GM19395 (cell line): Measurements from ENCODE around the gene NALCN.

Experiments
- ATAC-seq: cut with Tn5 transposase; IDR thresholded peaks from one replicate; pipeline ENCODE4 v1.9.1; 2021; ENCODE audit warnings: mild to moderate bottlenecking, moderate library complexity; ENCODE audit not compliant: unreplicated experiment

Gene NALCN

DNA sequence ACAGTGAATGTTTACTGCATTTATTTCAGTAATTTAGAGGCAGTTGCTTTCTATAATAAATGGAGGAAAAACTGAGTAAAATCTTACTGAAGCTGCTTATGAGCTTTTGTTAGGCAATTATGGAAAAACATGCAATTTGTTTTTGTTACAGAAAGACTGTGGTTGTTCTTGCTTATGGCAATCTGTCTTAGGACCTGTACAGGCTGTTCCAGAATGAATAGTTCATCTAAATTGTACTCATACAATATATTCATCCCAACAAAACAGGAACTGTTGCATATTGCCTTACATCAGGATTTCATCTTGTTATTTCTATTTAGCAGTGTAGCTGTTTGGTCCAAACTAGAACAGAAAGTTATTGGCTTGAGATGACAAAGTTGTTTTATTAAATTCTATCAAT, 199.2 kb downstream of the NALCN start:
- no peak for ATAC-seq

DNA sequence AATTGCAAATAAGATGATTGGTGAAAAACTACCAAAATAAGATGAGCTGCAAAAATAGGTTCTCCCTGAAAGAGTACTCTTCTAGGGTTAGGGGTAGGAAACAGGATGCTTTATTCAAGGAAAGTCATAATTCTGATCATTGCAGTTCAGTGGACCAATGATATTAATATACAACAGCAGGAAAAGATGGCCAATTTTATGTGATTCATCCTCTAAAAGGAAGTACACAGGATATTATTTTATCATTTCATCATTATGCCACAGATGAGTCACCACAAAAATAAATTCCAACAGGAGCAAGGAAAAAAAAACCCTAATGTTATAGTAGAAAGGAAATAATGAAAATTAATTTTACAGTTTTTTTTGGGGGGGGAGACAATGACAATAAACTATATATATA, 205.0 kb downstream of the NALCN start:
- no peak for ATAC-seq

DNA sequence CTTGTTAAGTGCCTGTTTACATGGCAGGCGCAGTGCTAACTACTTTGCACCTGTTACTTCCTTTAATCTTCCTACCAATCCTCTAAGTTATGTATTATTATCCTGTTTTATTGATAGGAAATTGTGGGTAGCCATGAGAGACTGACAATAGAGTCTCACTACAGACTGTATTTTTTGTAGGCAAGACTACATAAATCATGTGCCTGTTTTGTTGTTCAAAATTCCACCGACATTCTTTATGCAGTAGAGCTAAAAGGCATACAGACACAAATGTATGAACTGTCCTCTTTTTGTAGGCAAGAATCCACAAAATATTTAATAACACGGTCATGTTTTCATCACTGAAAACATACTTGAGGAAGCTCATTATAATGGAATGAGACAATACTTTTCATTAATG, 205.5 kb downstream of the NALCN start:
- ATAC-seq, result no peak

DNA sequence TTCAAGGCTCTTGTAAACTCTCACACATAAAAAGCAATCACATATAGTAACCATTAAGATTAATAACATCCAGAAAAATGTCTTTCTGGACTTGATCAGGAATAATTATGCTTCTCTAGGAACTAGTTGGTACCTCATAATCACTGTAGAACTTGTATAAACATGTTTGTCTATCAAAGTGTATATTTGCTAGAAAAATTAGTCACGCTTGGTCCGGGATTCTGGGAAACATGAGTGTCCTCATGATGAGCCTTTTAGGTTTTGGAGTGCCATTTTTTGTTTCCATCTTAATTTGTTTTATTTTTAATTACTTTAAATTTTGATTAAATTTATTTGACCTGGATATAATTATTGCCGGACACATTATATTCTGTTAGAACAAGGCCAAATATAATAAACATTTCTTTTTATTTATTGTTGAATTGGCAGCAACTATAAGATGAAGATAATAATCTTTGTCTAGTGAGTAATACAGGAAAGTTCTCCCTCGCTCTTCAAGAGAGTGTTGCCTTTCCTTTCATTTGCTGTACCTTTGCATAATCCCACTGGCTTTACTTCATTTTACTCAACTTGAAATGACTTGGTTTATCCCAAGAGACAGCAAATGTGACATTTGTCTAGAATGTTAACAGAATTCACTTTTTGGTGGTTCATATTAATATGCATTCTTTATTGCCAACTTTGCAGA, 207.0 kb downstream of the NALCN start:
- no peak for ATAC-seq

DNA sequence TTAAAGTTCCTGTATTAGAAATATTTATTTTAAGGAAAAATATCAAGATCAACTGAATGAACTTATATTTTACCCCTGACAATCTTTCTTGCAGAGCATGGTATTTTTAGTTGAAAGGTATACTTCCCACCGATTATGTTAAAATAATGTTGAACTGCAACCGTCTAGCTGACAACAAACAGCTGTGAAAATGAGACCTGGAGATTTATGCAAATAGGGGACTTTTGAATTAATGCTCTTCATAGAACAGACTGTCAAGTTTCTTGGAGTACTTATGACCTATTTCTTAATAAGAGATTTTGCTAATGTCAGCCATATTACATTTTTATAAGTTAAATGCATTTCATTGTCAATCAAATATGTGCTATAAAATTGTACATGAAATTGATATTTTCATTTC, 210.9 kb downstream of the NALCN start:
- no peak for ATAC-seq

DNA sequence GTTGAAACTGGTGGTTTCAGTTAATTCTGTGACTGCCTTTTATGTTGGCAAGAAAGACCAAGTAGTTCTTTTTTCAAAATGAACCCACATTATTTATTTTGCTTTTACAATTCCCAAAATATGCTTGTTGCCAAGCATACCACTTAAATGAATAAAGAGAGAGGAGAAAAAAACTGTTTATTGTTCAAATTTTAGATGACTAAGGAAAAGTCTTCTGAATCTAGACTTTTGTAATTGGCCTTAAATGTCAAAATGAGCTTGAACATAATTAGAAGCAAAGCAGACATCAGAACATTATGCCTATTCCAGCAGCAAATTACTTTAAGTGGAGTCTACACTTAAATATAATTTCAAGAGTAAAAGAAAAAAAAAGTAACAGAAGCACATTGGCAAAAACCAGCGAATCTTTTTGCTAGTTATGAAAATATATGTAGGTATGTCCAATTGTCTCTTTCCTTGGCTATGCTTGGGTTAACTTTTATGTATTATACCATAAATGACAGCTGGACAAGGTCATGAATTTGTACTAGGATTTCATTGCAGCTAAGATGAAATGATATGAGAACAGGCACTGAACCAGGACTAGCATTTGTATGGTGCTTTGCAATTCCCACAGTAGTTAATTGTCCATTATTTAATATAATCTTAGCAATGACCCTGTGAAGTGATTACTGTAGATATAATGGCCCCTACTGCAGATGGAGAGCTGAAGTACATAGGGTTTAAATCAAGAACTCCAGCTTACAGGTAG, 211.9 kb downstream of the NALCN start:
- ATAC-seq, result no peak

DNA sequence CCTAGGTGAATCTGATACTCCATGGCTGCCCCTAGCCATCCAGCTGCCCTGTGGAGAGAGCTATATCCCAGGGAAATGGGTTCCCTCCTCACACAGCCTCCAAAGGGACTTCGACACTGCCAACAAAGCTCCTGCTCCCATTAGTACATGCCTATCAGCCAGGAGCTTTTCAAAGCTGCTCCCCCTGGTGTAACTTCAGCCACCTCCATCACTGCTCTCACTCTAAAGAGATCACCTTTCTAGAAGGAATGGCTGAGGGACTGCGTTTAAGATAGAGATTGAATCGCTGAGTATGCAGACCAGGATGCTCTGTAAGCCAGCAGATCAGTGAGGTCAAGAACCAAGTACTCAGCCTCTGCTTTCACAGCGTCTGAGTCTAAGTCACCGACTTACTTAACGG, 213.7 kb downstream of the NALCN start:
- ATAC-seq, result no peak

DNA sequence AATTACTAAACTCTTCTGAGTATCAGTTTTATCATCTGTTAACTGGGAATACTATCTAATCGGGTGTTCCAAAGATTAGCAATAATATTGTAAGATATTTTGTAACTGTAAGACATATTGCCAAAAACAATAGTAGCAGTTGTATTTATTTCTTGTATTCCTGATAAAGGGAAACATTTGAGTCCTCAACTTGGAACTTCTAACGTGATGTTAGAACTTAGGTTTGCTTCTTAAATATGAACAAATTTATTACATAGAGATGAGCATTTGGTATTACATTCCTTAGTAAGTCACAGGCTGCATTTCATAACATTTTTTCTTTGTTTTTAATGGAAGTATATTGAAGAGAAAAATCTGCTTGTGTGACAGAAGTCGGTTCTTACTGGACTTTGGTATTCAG, 225.3 kb downstream of the NALCN start:
- no peak for ATAC-seq

DNA sequence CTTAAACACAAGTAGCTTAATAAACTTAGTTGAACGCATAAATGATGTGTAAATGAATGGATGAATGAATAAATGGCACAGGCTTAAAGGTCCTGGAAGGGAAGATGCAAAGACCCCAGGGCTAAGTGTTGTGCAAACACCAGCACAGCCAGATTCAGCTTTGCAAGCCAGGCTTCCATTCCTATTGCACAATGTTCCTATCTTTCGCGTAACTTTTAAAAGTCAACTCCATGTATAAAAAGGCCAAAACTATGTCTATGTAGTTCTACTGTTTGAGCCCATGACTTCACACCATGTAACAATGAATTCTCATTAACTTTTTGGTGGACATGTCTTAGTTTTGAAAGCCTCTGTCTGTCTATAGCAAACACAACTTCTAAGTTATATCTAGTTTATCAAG, 226.0 kb downstream of the NALCN start:
- ATAC-seq, result no peak

DNA sequence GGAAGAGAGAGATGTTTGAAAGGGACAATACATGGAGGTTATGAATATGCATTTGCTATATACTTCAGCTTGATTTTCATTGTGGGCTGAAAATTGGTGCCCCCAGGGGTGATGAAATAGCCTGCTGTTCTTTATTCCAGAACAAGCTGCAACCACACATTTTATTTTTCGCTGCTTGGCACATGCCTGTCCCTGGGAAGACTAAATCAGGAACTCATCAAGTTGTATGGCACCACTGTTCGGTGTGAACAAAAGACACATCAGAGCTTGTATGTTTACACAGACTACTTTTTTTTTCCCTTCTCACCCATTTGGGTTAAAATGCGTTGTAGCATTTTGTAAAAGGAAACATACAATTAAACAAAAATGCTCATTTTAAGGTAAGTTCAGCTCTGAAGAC, 230.7 kb downstream of the NALCN start:
- no peak for ATAC-seq

DNA sequence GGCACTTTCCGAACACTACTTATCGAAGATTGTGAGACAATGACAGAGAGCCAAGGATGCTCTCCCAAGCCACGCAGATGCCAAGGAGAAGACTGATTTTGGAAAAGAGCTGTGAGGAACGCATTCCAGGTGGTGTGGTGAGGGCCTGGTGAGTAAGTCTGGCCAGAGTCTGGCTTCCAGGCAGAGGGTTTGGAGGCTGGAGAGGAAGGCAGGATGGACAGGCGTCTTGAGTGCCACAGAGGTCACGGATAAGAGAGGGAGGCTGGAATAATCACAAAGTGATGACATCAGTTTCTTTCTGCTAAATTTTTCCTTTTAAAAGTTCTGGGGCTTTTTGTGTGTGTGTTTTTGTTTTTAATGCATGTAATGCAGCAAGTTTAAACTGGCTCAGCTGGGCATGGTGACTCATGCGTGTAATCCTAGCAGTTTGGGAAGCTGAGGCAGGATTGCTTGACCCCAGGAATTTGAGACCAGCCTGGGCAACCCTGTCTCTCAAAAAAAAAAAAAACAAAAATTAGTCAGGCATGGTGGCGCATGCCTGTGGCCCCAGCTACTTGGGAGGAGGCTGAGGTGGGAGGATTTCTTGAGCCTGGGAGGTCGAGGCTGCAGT, 235.1 kb downstream of the NALCN start:
- ATAC-seq, result no peak

DNA sequence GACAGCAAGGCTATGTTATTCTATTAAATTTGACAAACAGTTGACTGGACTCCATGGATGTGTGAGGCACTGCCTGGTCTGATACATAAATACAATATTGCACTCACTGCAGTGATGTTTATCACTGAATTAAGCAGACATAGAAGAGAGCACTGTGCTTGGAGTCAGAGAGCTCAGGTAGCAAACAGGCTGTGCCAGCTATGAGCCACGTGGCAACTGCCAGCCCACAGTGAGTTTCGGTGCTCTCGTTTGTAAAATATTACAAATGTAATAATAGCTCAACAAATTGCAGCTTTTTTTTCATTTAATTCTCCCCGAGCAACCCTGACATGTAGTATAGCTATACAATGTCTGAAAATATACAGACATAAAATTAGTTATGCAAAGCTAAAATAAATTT, 237.3 kb downstream of the NALCN start:
- no peak for ATAC-seq

DNA sequence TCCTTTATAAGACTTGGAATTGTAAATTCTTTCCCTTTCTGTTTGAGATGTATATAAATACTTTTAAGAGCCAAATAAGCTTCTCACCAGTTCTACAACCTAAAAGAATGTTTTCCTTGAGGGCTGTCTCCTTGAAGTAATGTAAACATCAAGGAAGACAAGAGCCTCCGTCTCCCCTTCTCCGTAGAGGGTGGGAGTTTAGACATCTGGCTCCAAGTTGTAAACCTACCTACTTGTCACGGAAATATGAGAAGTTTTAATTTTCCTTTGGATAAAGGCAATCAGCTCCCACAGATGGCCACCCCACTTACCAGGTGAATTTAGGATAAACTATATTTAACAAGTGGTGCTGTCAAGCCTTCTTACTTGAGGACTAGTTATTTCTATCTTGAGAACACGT, 237.9 kb downstream of the NALCN start:
- ATAC-seq, result no peak

DNA sequence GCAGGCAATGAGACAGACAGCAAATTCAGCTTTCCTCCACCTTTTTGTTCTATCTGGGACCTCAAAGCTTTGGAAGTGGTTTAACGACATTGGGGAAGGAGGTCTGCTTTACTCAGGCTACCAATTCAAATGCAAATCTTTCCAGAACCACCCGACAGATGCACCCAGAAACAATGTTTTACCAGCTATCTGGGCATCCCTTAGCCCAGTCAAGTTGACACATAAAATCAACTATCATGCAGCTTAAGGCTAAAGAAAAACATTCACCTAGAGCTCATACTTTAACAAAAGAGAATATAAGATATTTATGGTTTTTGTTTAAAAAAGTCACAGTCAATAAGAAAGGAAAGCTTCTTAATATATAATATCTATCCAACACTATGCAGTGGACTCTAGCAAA, 246.0 kb downstream of the NALCN start:
- no peak for ATAC-seq

DNA sequence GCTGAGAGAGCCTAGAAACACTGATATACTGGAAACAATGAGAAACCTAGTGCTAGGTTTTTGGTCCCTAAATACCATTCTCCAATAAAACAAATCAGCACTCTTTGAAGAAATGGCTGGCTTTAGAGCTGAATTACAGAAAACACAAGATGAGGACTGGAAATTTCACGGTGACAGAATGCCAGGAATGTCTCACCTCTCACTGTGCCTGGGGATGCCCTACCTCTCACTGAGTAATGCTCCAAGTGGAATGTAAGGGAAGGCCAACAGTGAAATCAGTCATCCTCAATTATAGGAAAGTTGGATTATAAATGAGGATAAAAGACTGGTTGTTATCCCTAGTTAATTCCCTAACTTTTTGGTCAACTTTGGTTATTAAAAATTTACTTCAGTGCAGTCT, 259.0 kb downstream of the NALCN start:
- no peak for ATAC-seq

DNA sequence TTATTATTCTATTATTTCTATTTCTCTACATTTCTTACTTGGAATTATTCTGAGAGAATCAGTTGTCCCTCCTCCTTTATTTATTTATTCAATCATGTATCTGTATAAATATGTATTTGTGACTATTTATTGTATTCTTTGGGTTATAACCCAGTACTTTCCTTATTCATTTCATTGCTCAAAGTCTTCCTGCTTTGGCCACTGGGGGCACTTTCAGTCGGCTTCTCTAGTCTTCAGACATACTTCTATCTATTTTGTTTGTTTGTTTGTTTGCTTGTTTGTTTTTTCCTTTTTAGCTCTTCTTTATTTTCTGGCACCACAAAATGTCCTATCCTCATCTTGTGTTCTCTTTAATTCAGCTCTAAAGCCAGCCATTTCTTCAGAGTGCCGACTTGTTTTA, 260.4 kb downstream of the NALCN start:
- ATAC-seq, result no peak

DNA sequence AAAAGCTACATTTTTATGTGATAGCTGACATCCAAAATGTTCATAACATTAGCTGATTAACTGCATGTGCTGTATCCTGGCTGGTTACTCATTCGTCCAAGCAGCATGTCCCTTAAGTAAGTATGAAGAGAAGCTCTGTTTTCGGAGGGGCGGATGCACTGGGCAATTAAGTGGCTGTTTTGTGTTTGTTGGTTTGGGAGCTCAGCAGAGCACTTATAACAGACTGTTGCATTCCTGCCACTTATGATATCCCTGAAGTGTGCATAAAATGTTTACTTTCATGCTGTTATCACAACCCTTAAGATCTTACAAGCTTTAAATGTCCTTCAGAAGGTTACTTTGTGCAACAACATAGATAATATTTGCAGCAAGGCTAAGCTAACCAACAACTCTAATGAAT, 264.1 kb downstream of the NALCN start:
- ATAC-seq, result no peak

DNA sequence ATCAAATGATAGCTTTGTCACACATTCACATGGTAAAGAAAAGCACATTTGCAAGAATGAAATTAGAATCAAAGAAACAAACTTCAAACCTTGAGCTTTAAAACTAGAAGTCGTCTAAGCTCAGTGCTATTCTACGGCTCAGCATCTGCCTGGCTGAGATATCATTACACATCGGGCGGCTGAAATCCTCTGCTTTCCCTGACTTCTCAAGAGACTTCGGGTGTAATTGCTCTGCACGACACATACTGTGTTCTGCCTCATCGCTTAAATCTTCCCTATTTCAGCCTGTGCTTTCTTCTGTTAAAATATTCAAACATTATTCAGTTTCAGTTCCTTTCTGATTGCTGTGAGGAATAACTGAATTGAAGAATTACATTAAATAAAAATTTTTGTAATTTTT, 265.3 kb downstream of the NALCN start:
- ATAC-seq, result no peak

DNA sequence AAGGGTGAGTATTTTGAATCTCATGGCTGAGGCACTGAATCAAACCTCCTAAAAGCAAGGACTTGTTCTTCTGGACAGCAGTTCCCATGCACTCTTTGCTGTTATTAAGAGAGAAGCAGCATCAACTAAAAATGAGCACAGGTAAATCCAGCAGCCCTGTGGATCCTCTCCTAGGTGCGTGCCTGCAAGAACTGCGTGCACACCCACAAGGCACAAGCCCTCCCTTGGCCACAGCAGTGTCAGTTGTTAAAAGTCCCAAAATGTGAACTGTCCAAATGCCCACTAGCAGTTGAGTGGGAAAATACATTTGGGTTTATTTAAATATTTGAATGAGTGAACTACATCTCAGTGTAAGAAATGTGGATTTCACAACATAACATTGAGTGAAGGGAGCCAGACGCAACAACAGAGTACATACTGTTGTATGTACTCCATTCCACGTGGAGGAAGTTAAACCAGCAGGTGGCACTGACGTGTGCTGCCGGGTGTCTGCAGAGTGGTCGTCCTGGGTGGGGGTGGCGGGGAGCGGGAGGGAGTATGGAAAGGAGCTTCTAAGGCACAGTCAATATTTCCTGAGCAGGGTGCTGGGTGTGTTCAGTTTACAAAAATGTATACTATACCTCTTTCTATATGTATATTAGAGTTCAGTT, 266.4 kb downstream of the NALCN start:
- no peak for ATAC-seq

DNA sequence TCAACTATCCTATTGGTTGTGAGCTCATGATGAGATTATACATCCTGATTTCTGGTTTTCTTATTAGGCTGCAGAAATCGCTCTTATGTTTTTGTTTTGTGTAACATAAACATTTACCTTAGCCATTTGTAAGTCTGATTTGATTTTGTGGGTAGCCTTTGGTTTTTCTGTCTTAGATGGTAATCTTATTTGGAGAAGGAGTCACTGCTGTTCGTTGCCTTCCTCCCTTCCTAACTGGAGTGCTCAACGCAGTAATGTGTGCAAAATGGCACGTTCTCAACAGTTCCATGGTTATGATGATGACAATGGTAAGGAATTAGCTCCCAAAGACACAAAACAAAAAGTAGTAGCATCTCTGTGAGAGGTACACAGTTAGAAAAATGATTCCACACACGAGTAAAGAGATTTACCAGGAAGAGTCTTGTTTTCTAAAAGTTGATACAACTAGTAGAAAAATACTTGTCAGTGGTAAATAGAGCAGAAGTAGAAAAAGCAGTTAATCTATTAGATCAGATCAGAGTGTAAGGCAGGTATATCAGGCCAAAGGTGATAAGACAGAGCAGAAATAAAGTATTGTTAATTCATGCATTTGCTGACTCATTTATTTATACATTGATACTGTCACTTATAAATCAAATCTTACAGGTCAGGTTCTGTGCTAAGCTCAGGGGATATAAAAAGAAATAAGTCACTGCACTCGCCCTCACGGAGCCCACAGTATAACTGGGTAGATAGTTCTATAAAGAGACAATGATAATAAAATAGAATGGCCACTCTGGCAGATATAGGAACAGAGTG, 270.0 kb downstream of the NALCN start:
- ATAC-seq, result no peak

DNA sequence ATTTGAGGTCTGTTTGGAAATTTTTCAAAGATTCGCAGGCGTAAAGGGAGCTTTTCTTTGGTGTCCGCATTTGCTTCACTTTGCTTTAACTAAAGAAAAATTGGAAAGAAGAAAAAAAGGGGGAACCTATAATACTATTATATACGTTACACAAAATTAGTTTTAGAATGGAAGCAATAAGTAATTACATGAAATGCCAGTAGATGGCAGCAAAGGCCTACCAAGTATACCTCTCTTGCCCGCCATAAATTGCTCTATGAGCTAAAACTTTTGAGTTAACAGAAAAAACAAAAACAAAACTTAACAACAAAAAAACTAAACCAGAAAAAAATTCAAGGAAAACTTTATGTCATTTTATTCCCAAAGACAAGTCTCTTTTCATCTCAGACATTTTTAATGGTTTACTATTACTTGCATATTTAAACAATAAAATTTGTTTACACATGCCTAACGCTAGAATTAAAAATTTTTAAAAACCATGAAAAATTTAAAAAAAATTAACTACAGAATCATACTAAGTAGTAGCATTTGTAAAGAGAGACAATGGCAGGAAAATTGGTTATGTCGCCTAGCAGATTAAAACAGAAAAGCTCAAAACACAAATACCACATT, 271.4 kb downstream of the NALCN start:
- peak; percentile 82 for ATAC-seq
